K562 (cell line): ENCODE measurements around the gene KDELR3. TPM values are rescaled to one million over a fixed set of nuclear protein-coding genes. Genes with fewer than 3 reads are reported as not detected.

Experiments used
- CBFA2T3 ChIP-seq: fragments of 450-650 bp; IDR thresholded peaks from 2 replicates; pipeline ENCODE4 v1.6.1; 2017
- HNRNPLL ChIP-seq: fragments of 200-400 bp; formaldehyde crosslinking; IDR thresholded peaks from 2 replicates; pipeline ENCODE4 v1.6.1; 2017; ENCODE audit warnings: low read length, low read depth, mild to moderate bottlenecking; ENCODE audit not compliant: poor library complexity, severe bottlenecking
- POLR2AphosphoS5 ChIP-seq: IDR thresholded peaks from 2 replicates; pipeline ENCODE4 v1.6.1; 2011; ENCODE audit warnings: mild to moderate bottlenecking, low read depth, low read length, moderate library complexity; ENCODE audit not compliant: control insufficient read depth, insufficient read depth
- SIX5 ChIP-seq, 2 experiments: IDR thresholded peaks; 2 replicates each; pipeline ENCODE4 v1.6.1; 2011; ENCODE audit warnings: low read length in 2 of 2, borderline replicate concordance in 1 of 2, low read depth in 1 of 2, mild to moderate bottlenecking in 1 of 2, moderate library complexity in 1 of 2; ENCODE audit not compliant: insufficient read depth in 1 of 2
- ZNF165 ChIP-seq: fragments of 250-450 bp; sonication (Bioruptor Pico); IDR thresholded peaks from 2 replicates; pipeline ENCODE4 v1.4.0; 2020; ENCODE audit warnings: borderline replicate concordance
- ZNF696 ChIP-seq: fragments of 250-450 bp; sonication (Bioruptor Pico); conservative IDR thresholded peaks from 2 replicates; pipeline ENCODE4 v1.4.0; 2020; ENCODE audit warnings: mild to moderate bottlenecking, moderate library complexity
- ZNF830 ChIP-seq: fragments of 250-450 bp; sonication (Bioruptor Pico); IDR thresholded peaks from 2 replicates; pipeline ENCODE4 v1.5.0; 2021; ENCODE audit warnings: mild to moderate bottlenecking
- polyA plus RNA-seq, 8 experiments: library from polyadenylated mRNA; depleted of rRNA in 4 of 8; stranded (reverse) in 5 of 8; unstranded in 3 of 8; fragments of >200 nt; fragmentation: Nextera tagmentation in 2 of 8; fragmentation: Illumina TruSeq in 1 of 8; extraction: Ambion mirVana in 2 of 8; extraction: Trizol in 1 of 8; gene quantifications; 2 replicates each; pipeline versions ENCODE4 v1.2.1 to v1.2.3, GENCODE V29; 2011 to 2014; ENCODE audit warnings: inconsistent platforms in 1 of 8, missing spikeins in 1 of 8
- total RNA-seq, 7 experiments: library from RNA; depleted of rRNA in 6 of 7; stranded (reverse); fragments of >200 nt in 6 of 7; fragmentation: Illumina TruSeq in 2 of 7; extraction: Trizol in 2 of 7; gene quantifications; 2 replicates each; pipeline versions ENCODE4 v1.2.1 to v1.2.3, GENCODE V29; 2011 to 2021; ENCODE audit warnings: low replicate concordance in 1 of 7
- TF ChIP-seq, protein P1 (sequence below): fragments of 200-600 bp; sonication (generic); IDR thresholded peaks from one replicate; pipeline ENCODE4 v1.6.1; 2012; ENCODE audit warnings: mild to moderate bottlenecking, low read depth, low read length, inconsistent platforms
- TF ChIP-seq, protein P2 (sequence below): fragments of 250-450 bp; sonication (Bioruptor Pico); IDR thresholded peaks from 2 replicates; pipeline ENCODE4 v1.5.0; 2021

Gene KDELR3
- total and polyA plus RNA-seq, 9 of the 15 experiments (the other 6 are each of a cell fraction or from before 2014, with no cell fraction given) = 7.1 to 44.8 (median 9.6) TPM

DNA sequence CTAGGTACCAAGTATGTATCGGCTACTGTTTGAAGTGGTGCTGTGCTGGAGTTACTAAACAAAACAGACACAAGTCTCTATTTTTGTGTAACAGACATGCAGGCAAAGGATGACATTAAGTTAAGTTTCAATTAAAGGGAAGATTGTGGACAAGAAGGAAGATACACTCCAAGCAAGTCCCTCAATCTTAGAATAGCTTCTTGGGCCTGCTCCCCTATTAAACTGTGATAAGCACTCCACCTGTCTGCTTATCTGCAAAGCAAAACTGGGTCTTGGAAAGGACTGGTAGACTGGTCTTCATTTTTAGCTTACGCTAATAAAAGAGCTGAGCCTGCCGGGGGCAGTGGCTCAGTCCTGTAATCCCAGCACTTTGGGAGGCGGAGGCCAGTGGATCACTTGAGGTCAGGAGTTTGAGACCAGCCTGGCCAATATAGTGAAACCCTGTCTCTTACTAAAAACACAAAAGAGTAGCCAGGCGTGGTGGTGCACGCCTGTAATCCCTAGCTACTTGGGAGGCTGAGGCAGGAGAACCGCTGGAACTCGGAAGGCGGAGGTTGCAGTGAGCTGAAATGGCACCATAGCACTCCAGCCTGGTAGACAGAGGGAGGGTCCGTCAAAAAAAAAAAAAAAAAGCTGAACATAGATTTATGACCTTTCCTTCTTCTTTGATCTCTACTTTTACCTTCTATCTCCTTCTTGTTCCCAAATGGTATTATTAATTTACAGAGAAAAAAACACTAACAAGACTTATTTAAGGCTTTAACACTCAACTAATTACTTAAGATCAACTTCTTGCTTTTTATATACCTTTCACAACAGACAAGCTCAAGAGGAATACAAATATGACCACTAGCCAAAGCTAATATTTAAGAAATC lies 34.1 kb downstream of the KDELR3 start (continued):
- TF ChIP-seq, protein P1, sequence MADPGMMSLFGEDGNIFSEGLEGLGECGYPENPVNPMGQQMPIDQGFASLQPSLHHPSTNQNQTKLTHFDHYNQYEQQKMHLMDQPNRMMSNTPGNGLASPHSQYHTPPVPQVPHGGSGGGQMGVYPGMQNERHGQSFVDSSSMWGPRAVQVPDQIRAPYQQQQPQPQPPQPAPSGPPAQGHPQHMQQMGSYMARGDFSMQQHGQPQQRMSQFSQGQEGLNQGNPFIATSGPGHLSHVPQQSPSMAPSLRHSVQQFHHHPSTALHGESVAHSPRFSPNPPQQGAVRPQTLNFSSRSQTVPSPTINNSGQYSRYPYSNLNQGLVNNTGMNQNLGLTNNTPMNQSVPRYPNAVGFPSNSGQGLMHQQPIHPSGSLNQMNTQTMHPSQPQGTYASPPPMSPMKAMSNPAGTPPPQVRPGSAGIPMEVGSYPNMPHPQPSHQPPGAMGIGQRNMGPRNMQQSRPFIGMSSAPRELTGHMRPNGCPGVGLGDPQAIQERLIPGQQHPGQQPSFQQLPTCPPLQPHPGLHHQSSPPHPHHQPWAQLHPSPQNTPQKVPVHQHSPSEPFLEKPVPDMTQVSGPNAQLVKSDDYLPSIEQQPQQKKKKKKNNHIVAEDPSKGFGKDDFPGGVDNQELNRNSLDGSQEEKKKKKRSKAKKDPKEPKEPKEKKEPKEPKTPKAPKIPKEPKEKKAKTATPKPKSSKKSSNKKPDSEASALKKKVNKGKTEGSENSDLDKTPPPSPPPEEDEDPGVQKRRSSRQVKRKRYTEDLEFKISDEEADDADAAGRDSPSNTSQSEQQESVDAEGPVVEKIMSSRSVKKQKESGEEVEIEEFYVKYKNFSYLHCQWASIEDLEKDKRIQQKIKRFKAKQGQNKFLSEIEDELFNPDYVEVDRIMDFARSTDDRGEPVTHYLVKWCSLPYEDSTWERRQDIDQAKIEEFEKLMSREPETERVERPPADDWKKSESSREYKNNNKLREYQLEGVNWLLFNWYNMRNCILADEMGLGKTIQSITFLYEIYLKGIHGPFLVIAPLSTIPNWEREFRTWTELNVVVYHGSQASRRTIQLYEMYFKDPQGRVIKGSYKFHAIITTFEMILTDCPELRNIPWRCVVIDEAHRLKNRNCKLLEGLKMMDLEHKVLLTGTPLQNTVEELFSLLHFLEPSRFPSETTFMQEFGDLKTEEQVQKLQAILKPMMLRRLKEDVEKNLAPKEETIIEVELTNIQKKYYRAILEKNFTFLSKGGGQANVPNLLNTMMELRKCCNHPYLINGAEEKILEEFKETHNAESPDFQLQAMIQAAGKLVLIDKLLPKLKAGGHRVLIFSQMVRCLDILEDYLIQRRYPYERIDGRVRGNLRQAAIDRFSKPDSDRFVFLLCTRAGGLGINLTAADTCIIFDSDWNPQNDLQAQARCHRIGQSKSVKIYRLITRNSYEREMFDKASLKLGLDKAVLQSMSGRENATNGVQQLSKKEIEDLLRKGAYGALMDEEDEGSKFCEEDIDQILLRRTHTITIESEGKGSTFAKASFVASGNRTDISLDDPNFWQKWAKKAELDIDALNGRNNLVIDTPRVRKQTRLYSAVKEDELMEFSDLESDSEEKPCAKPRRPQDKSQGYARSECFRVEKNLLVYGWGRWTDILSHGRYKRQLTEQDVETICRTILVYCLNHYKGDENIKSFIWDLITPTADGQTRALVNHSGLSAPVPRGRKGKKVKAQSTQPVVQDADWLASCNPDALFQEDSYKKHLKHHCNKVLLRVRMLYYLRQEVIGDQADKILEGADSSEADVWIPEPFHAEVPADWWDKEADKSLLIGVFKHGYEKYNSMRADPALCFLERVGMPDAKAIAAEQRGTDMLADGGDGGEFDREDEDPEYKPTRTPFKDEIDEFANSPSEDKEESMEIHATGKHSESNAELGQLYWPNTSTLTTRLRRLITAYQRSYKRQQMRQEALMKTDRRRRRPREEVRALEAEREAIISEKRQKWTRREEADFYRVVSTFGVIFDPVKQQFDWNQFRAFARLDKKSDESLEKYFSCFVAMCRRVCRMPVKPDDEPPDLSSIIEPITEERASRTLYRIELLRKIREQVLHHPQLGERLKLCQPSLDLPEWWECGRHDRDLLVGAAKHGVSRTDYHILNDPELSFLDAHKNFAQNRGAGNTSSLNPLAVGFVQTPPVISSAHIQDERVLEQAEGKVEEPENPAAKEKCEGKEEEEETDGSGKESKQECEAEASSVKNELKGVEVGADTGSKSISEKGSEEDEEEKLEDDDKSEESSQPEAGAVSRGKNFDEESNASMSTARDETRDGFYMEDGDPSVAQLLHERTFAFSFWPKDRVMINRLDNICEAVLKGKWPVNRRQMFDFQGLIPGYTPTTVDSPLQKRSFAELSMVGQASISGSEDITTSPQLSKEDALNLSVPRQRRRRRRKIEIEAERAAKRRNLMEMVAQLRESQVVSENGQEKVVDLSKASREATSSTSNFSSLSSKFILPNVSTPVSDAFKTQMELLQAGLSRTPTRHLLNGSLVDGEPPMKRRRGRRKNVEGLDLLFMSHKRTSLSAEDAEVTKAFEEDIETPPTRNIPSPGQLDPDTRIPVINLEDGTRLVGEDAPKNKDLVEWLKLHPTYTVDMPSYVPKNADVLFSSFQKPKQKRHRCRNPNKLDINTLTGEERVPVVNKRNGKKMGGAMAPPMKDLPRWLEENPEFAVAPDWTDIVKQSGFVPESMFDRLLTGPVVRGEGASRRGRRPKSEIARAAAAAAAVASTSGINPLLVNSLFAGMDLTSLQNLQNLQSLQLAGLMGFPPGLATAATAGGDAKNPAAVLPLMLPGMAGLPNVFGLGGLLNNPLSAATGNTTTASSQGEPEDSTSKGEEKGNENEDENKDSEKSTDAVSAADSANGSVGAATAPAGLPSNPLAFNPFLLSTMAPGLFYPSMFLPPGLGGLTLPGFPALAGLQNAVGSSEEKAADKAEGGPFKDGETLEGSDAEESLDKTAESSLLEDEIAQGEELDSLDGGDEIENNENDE = no peak
- TF ChIP-seq POLR2AphosphoS5 (peak; percentile 39; the same call in 1 of the 2 replicates), HNRNPLL (no peak), ZNF165 (CRISPR knock-in tag) (no peak), ZNF830 (CRISPR knock-in tag) (no peak), ZNF696 (CRISPR knock-in tag) (no peak), CBFA2T3 (peak; percentile 60), SIX5 (IDR thresholded peaks at IDR 0.05; ENCODE audit: borderline replicate concordance in 1 of 2, insufficient read depth in 1 of 2, low read depth in 1 of 2, low read length in 2 of 2) (no peak)
- TF ChIP-seq, protein P2, sequence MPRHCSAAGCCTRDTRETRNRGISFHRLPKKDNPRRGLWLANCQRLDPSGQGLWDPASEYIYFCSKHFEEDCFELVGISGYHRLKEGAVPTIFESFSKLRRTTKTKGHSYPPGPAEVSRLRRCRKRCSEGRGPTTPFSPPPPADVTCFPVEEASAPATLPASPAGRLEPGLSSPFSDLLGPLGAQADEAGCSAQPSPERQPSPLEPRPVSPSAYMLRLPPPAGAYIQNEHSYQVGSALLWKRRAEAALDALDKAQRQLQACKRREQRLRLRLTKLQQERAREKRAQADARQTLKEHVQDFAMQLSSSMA (CRISPR knock-in tag) = no peak
